ENCODE data around the gene TRAPPC12. TPM values are rescaled to one million over a fixed set of nuclear protein-coding genes. Genes with fewer than 3 reads are reported as not detected.

The TRAPPC12 gene
- polyA plus RNA-seq, 1 donor from 2014 or later: 76.2 TPM

- TF ChIP-seq EZH2 (IDR thresholded peaks at IDR 0.05; ENCODE audit: borderline replicate concordance, insufficient read depth, low read length, poor library complexity, severe bottlenecking) (no peak), TAF1 (IDR thresholded peaks at IDR 0.05; ENCODE audit: low read depth) (no peak), POLR2AphosphoS5 (IDR thresholded peaks at IDR 0.05) (no peak), SMC3 (conservative IDR thresholded peaks at IDR 0.05; ENCODE audit: poor library complexity) (no peak)
Observed at GRCh38 chr2:3449086-3449485, 69.6 kb downstream of the TRAPPC12 start (continued).

GRCh38 chr2:3449936-3450335 is 70.4 kb downstream of the TRAPPC12 start:
- Histone ChIP-seq H3K4me3 (ENCODE audit: low read length) (no peak overlapping the region), H3K9ac (ENCODE audit: low read length) (no peak overlapping the region), H3K4me2 (ENCODE audit: low read length) (no peak overlapping the region), H3K79me2 (replicated peaks; ENCODE audit: insufficient read depth, low read length) (no peaks in the 10 kb centered on the region), H2AFZ (ENCODE audit: low read depth, low read length) (no peak overlapping the region), H3K9me2 (ENCODE audit: insufficient read depth, low read length) (no peaks in the 10 kb centered on the region), H4K20me1 (ENCODE audit: insufficient read depth) (no peaks in the 10 kb centered on the region), H3K27me3 (ENCODE audit: insufficient read depth, low read depth, low read length) (no peaks in the 10 kb centered on the region), H3K27ac (ENCODE audit: low read length) (no peak overlapping the region), H3K36me3 (ENCODE audit: insufficient read depth, low read length) (peaks cover 11% of the 10 kb centered on the region), H3K9me3 (ENCODE audit: low read length) (no peaks in the 10 kb centered on the region), H3F3A (ENCODE audit: insufficient read depth, low read length, poor library complexity, severe bottlenecking) (no peaks in the 10 kb centered on the region)
- TF ChIP-seq EP300 (conservative IDR thresholded peaks at IDR 0.05; ENCODE audit: poor library complexity, severe bottlenecking) (no peak), SMC3 (conservative IDR thresholded peaks at IDR 0.05; ENCODE audit: poor library complexity) (no peak), CTCF (IDR thresholded peaks at IDR 0.05; ENCODE audit: poor library complexity, severe bottlenecking) (no peak), MXI1 (conservative IDR thresholded peaks at IDR 0.05; ENCODE audit: poor library complexity, severe bottlenecking) (no peak), REST (IDR thresholded peaks at IDR 0.05; ENCODE audit: borderline replicate concordance) (no peak), EZH2 (IDR thresholded peaks at IDR 0.05; ENCODE audit: borderline replicate concordance, insufficient read depth, low read length, poor library complexity, severe bottlenecking) (no peak), RAD21 (conservative IDR thresholded peaks at IDR 0.05) (no peak), POLR2AphosphoS5 (IDR thresholded peaks at IDR 0.05) (no peak), TAF1 (IDR thresholded peaks at IDR 0.05; ENCODE audit: low read depth) (no peak)

GRCh38 chr2:3450385-3451010 is 71.0 kb downstream of the TRAPPC12 start:
- H3F3A ChIP-seq (ENCODE audit: insufficient read depth, low read length, poor library complexity, severe bottlenecking): no peaks in the 10 kb centered on the region
- H3K4me3 ChIP-seq (ENCODE audit: low read length): no peak overlapping the region
- H4K20me1 ChIP-seq (ENCODE audit: insufficient read depth): no peaks in the 10 kb centered on the region
- no peak for TF ChIP-seq REST (IDR thresholded peaks at IDR 0.05; ENCODE audit: borderline replicate concordance)
- TF ChIP-seq POLR2AphosphoS5 (IDR thresholded peaks at IDR 0.05): no peak
- TF ChIP-seq EP300 (conservative IDR thresholded peaks at IDR 0.05; ENCODE audit: poor library complexity, severe bottlenecking): no peak
- no peak for TF ChIP-seq RAD21 (conservative IDR thresholded peaks at IDR 0.05)
- H3K79me2 ChIP-seq (replicated peaks; ENCODE audit: insufficient read depth, low read length): no peaks in the 10 kb centered on the region
- no peak overlapping the region for H3K27ac ChIP-seq (ENCODE audit: low read length)
- H3K9me2 ChIP-seq (ENCODE audit: insufficient read depth, low read length): no peaks in the 10 kb centered on the region
- H2AFZ ChIP-seq (ENCODE audit: low read depth, low read length): no peak overlapping the region
- H3K36me3 ChIP-seq (ENCODE audit: insufficient read depth, low read length): peaks cover 9% of the 10 kb centered on the region
- H3K4me2 ChIP-seq (ENCODE audit: low read length): no peak overlapping the region
- H3K9me3 ChIP-seq (ENCODE audit: low read length): no peaks in the 10 kb centered on the region
- H3K27me3 ChIP-seq (ENCODE audit: insufficient read depth, low read depth, low read length): no peaks in the 10 kb centered on the region
- no peak overlapping the region for H3K9ac ChIP-seq (ENCODE audit: low read length)
